Peyer's patch (tissue), 4 donors: ENCODE results near the gene RAD51B.

ENCODE experiments used
- CTCF ChIP-seq, 6 experiments: fragments of 450-650 bp in 4 of 6; fragments of 200-600 bp in 2 of 6; sonication (generic) in 1 of 6; IDR thresholded peaks; one replicate each; pipeline ENCODE4 v1.5.1; 2017 to 2019; ENCODE audit warnings: antibody characterized with exemption in 6 of 6, mild to moderate bottlenecking in 3 of 6, moderate library complexity in 1 of 6
- POLR2A ChIP-seq, 2 donors: fragments of 450-650 bp; IDR thresholded peaks; one replicate each; pipeline ENCODE4 v1.5.1; 2017; ENCODE audit warnings: antibody characterized with exemption in 2 of 2, mild to moderate bottlenecking in 2 of 2, moderate library complexity in 2 of 2

DNA sequence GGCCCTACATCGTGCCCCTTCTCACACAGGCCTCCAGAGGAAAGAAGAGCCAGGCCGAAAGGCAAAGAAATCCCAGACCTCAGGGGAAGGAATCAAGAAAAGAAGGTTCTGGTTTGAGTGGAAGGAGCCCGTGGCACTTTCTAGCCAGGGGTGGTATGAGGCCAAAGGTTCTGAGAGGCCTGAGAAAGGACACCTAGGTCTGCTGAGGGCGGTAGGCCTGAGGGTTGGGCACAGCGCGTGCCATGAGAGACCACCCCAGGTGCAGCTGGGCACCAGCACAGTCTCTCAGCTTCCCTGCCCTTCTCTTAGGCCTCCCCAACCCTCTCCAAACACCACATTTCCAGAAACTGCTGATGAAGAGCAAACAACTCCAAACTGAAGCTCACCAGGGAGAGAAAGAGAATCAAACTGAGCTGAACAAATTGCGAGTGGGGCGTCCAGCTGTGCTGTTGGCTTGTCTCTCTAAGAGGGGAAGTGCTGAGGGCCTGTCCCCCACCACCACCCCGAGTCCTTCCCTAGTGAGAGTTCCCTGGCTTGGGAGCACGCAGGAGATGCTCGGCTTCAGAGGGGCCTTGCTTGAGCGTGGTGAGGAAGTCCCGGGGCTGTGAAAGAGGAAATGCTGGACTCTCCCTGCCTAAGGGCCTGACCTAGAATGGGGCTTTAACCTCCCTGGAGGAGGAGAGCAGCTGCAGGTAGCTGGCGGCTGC is 788.4 kb downstream of the RAD51B start:
- no peak for TF ChIP-seq CTCF (IDR thresholded peaks at IDR 0.05)
- no peak for TF ChIP-seq POLR2A (IDR thresholded peaks at IDR 0.05)
